Stimulated activated CD4-positive, alpha-beta T cell treated with anti-CD3 and anti-CD28 coated beads, Interleukin-4, amount 100 ng/mL, for 24 hours (primary cell): Measurements from ENCODE around the gene KCMF1.

Source experiments
- DNase-seq: peaks from one replicate; pipeline ENCODE4 v3.0.0-alpha.2; 2020

KCMF1 gene

DNA sequence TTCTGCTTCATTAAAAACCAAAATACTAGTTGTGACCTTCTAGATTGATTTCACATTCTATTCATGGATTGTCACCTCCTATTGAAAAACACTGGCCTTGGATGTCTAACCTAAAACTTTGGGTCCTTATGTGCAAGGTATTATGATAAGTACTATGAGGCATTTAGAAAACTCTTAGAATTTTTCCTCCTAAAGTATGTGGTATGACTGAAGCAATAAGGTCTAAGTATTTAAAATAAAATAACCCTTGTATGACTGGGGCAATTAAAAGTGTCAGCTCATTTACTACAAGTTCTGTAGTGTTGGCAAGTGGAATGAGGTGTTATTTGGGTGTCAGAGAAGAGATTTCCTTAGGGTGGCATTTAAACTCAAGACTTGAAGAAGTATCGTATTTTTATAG, 15.1 kb downstream of the KCMF1 start:
- no peak for DNase-seq

- no peak for DNase-seq
Observed at GRCh38 chr2:84989422-84989821, 18.5 kb downstream of the KCMF1 start.

DNA sequence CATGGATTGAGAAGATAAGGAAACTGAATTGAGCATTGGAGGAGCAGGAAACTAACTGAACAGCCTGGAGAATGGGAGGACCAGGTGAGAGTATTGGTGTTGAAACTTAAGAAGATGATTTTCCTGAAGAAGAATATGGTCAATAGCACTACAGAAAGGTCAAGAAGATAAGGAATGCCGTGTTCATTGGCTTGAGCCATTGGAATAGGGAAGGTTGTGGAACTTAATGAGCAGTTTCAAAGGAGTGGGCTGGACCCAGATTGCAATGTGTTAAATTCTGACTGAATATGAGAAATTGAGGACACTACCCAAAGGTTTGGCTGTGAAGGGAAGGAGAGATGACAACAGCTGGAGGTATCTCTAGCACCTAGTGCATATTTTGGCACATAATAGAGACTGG, 19.0 kb downstream of the KCMF1 start:
- DNase-seq, result no peak

DNA sequence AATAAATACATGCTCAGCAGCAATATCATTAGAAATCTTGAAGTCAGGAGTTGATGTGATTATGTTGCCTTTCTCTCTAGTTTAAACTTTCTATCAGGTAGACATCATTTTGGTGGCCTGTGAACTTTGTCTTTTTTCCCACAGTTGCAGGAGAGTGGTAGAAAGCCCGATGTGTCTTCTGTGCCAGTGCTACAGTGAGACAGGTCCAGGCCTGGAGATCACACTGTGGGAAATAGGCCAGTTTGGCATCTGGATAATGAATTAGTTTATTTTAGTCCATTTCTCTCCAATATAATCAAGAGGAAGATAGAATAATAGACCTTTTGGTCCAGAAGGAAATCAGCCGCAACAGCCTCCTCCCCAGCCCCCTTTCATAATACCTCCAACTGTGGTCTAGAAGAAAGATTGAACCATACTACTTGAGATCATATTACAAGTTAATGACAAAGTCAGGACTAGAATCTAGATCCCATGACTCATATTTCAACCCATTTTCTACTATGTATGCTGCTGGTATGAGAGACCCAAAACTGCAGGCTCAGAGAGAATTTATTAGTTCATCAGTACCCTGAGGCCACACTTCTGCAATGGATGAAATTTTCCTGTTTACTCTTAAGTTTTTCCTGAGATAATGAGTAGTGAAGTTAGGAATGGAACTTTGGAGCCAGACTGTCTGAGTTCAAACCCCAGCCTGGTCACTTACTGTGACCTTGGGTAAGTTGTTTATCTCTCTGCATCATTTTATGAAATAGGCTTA, 20.6 kb downstream of the KCMF1 start:
- DNase-seq, result no peak

- no peak for DNase-seq
Observed at GRCh38 chr2:84995826-84996225, 24.9 kb downstream of the KCMF1 start.

DNA sequence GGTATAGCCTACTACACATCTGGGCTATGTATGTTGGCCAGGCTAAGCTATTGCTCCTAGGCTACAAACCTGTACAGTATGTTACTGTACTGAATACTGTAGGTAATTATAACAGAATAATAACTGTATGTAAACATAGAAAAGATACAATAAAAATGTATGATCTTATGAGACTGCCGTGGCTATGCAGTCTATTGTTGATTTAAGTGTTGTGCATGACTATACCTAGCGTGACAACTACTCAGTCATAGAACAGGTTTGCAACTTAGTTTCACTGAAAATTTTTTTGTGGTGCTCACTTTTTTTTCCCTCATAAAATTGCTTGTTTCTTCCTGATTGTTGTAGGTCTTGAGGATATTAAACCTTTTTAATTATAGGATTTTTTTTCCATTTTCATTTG, 25.9 kb downstream of the KCMF1 start:
- no peak for DNase-seq

DNA sequence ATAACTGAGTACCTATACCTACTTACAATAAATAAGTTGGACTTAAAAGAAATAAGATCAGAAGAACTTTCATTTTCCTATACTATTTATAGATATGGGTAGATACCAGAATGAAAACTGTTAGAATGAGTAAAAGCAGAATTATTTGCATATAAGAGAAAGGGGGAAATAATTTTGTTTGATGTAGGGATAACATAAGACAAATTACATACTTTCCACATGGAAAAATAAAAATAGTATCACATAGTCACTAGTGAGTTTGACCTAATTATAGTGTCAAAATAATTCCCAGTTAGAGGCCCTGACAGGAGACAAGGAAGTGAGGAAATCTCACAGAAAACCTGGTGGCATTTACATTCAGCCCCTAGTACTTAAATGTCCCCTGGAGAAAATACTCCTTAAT, 28.6 kb downstream of the KCMF1 start:
- no peak for DNase-seq

GRCh38 chr2:85001595-85001994, 30.6 kb downstream of the KCMF1 start:
- no peak for DNase-seq

- no peak for DNase-seq
Observed at GRCh38 chr2:85002534-85002933, 31.6 kb downstream of the KCMF1 start.

- no peak for DNase-seq
Observed at GRCh38 chr2:85008252-85008651, 37.3 kb downstream of the KCMF1 start.

DNA sequence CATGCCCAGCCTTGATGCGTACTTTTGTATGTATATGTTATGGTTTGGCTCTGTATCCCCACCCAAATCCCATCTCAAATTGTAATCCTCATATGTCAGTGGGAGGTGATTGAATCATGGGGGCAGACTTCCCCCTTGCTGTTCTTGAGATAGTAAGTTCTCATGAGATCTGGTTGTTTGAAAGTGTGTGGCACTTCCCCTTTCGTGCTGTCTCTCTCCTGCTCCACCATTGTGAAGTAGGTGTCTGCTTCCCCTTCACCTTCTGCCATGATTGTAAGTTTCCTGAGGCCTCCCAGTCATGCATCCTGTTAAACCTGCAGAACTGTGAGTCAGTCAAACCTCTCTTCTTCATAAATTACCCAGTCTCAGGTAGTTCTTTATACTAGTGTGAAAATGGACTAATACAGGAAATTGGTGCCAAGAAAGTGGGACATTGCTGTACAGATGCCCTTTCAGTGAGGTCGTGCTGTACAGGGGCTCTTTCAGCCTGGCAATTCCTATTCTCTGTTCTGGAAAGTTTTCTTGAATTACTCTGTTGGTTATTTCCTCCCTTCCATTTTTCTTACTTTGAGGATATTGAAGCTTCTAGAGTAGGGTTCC, 38.2 kb downstream of the KCMF1 start:
- no peak for DNase-seq

DNA sequence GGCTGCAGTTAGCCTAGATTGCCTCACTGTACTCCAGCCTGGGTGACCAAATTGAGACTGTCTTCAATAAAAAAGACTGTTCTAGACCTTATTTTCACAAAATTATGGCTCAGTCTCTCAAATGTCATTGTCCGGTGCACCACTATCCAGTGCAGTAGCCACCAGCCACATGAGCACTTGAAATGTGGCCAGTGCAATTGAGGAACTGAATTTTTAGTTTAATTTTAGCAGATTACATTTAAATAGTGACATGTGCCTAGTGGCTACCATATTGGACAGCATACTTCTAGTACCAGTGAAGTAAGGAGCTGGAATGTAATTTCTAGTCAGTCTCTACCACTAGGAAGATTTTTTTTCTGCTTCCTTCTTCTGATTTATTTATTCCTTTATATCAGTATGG, 39.4 kb downstream of the KCMF1 start:
- DNase-seq, result no peak

GRCh38 chr2:85011098-85011497, 40.1 kb downstream of the KCMF1 start:
- DNase-seq, result no peak

GRCh38 chr2:85011747-85012146, 40.8 kb downstream of the KCMF1 start:
- no peak for DNase-seq

GRCh38 chr2:85012431-85012830, 41.5 kb downstream of the KCMF1 start:
- no peak for DNase-seq

- DNase-seq, result no peak
Observed at GRCh38 chr2:85012855-85013254, 41.9 kb downstream of the KCMF1 start.

DNA sequence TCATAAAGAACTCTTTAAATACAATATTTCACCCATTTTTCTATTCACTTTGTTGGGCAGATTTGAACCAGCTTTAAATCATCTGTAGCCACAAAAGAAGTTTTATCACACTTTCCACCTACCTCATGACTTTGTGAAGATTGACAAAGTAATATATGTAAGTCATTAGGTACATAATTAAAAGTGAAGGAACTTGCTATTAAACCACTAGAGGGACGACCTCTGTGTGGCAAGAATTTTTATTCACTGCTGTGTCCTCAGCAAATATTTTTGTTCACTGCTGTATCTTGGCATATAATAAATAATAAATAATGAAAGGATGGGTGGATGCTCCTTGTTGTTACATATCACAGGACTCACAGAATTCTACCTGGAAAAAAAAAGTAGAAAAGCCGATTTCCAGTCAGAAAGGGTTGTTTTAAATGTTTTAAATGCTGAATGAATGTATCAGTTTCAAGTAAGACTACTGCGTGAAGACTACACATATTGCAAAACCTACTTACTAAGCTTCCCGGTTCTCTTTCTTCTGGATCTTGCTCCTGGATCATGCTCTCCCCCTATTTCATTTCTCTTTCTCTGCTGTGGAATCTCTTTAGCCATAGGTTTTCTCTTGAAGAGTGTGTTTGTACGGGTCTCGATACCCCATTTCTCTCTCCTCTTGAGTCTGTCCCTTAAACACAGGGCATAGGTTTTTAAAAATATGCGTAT, 44.8 kb downstream of the KCMF1 start:
- DNase-seq, result no peak

DNA sequence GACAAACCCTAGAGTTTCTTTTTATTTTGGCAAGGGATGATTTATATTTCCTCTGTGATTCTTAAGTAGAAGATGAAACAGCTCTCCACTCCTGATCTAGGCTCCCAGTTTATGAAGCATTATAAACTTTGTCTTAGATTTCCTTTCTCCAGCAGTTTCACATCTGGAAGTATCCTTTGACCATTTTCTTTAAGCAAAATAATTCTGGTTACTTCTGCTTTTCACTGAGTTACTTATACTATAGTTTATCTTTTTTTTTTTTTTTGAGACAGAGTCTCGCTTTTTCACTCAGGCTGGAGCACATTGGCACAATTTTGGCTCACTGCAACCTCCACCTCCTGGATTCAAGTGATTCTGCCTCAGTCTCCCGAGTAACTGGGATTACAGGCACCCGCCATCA, 45.5 kb downstream of the KCMF1 start:
- DNase-seq, result no peak

GRCh38 chr2:85017411-85018048, 46.6 kb downstream of the KCMF1 start:
- DNase-seq, result no peak

- DNase-seq, result no peak
Observed at GRCh38 chr2:85018049-85018447, 47.1 kb downstream of the KCMF1 start.

DNA sequence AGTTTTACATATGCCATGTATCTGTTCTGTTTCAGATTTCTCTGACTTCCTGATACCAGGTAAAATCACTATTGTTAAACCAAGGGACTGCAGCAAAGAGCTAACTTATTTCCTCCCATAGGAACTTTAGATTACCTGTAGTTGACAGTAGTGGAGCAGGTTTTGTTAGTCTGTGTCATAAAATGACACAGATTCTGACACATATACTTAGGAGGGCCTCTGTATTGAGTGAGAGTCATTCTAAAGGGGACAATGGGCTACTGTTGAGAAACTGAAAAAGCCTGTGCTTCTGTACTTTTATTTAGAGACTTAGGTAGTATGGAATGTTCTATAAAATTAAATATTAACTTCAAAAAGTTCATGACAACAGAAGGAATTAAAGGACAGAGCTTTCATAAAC, 48.2 kb downstream of the KCMF1 start:
- no peak for DNase-seq

GRCh38 chr2:85022232-85022631, 51.3 kb downstream of the KCMF1 start:
- no peak for DNase-seq

- no peak for DNase-seq
Observed at GRCh38 chr2:85024372-85025047, 53.5 kb downstream of the KCMF1 start.
